GM04503 (cell line): ENCODE data around the gene CCNC.
A peak's percentile ranks its signal among the peaks of the same experiment; 100 is the strongest.
"Not testable (repeated sequence)": the region's sequence is repeated elsewhere in the genome, so short reads cannot be mapped to it uniquely, and the experiment has no call there.

Source experiments
- DNase-seq: peaks from one replicate; pipeline ENCODE4 v3.0.0-alpha.2; 2012; ENCODE audit warnings: low read depth

Gene CCNC

GRCh38 chr6:99602520-99603420 lies 34.3 kb upstream of the CCNC start:
- no peak for DNase-seq

GRCh38 chr6:99594696-99595095 lies 26.2 kb upstream of the CCNC start:
- not testable (repeated sequence) for DNase-seq

GRCh38 chr6:99592900-99593299 lies 24.4 kb upstream of the CCNC start:
- peak; percentile 63 for DNase-seq

- DNase-seq: no peak
These were observed 23.4 kb upstream of the CCNC start for GRCh38 chr6:99591673-99592364.

GRCh38 chr6:99590728-99591672 lies 22.5 kb upstream of the CCNC start:
- no peak for DNase-seq

- DNase-seq: no peak
These were observed 21.5 kb upstream of the CCNC start for GRCh38 chr6:99589907-99590493.

- no peak for DNase-seq
These were observed 20.8 kb upstream of the CCNC start for GRCh38 chr6:99589290-99589672.

- DNase-seq: peak; percentile 9
These were observed 20.3 kb upstream of the CCNC start for GRCh38 chr6:99588618-99589289.

GRCh38 chr6:99587792-99588191 lies 19.3 kb upstream of the CCNC start:
- no peak for DNase-seq

- DNase-seq: no peak
These were observed 11.3 kb upstream of the CCNC start for GRCh38 chr6:99579781-99580180.

- DNase-seq: no peak
These were observed 7.2 kb upstream of the CCNC start for GRCh38 chr6:99575544-99576227.

GRCh38 chr6:99573980-99574617 lies 5.6 kb upstream of the CCNC start:
- no peak for DNase-seq

- no peak for DNase-seq
These were observed 5.3 kb downstream of the CCNC start for GRCh38 chr6:99563056-99563723.

- DNase-seq: no peak
These were observed 7.8 kb downstream of the CCNC start for GRCh38 chr6:99560668-99561067.

- DNase-seq: no peak
These were observed 9.4 kb downstream of the CCNC start for GRCh38 chr6:99559057-99559456.

GRCh38 chr6:99553888-99554287 lies 14.6 kb downstream of the CCNC start:
- DNase-seq: no peak

GRCh38 chr6:99550046-99550748 lies 18.3 kb downstream of the CCNC start:
- DNase-seq: no peak

- DNase-seq: no peak
These were observed 19.8 kb downstream of the CCNC start for GRCh38 chr6:99548706-99549105.

GRCh38 chr6:99547526-99547925 lies 20.9 kb downstream of the CCNC start:
- no peak for DNase-seq
